Measurements from ENCODE around the gene HTR2B. TPM values are rescaled to one million over a fixed set of nuclear protein-coding genes. Genes with fewer than 3 reads are reported as not detected.

The HTR2B gene
- not detected for total RNA-seq

- ChIA-PET POLR2A (interaction anchor here (0.9 kb wide), 1 partner anchor 65 kb away, joined by 3 read pairs; no protein-coding TSS in a partner anchor), CTCF (interaction anchor here (0.9 to 2.2 kb wide), 6 partner anchors 10 to 358 kb away, joined by 3 to 9 read pairs (median 3); no protein-coding TSS in a partner anchor)
- Mint-ChIP-seq H3K4me1 (ENCODE audit: low read depth) (peaks cover 17% of the 10 kb centered on the region), H3K36me3 (ENCODE audit: low read depth) (peaks cover 2% of the 10 kb centered on the region), H3K4me3 (no peak within 1 kb of the TSS), H3K27me3 (ENCODE audit: low read depth) (no peaks in the 10 kb centered on the region), H3K27ac (no peak within 1 kb of the TSS), H3K9me3 (ENCODE audit: insufficient read depth) (no peaks in the 10 kb centered on the region)
- ATAC-seq: peak; percentile 67
- no peak for DNase-seq
These were observed at the start of gene HTR2B for GRCh38 chr2:231124838-231125568. TSS of gene HTR2B (minus strand) at chr2:231125042. CDS start at chr2:231123764, 1,278 bp downstream.

- no peaks in the 10 kb centered on the region for H3K27me3 Mint-ChIP-seq (ENCODE audit: low read depth)
- no peak for ATAC-seq
- peaks cover 34% of the 10 kb centered on the region for H3K36me3 Mint-ChIP-seq (ENCODE audit: low read depth)
- H3K4me3 Mint-ChIP-seq: no peak overlapping the region
- no peak overlapping the region for H3K27ac Mint-ChIP-seq
- no peak for DNase-seq
- no peaks in the 10 kb centered on the region for H3K9me3 Mint-ChIP-seq (ENCODE audit: insufficient read depth)
- CTCF ChIA-PET: interaction anchor here (1.1 kb wide), 1 partner anchor 71 kb away, joined by 4 read pairs; no protein-coding TSS in a partner anchor
- POLR2A ChIA-PET: no interaction called here
- H3K4me1 Mint-ChIP-seq (ENCODE audit: low read depth): peaks cover 2% of the 10 kb centered on the region
These were observed 49.4 kb upstream of the HTR2B start for GRCh38 chr2:231174211-231174651.

GRCh38 chr2:231172025-231172424, 47.2 kb upstream of the HTR2B start:
- no peaks in the 10 kb centered on the region for H3K27me3 Mint-ChIP-seq (ENCODE audit: low read depth)
- no peak for ATAC-seq
- H3K9me3 Mint-ChIP-seq (ENCODE audit: insufficient read depth): no peaks in the 10 kb centered on the region
- peaks cover 2% of the 10 kb centered on the region for H3K4me1 Mint-ChIP-seq (ENCODE audit: low read depth)
- peaks cover 46% of the 10 kb centered on the region for H3K36me3 Mint-ChIP-seq (ENCODE audit: low read depth)
- H3K4me3 Mint-ChIP-seq: no peak overlapping the region
- no peak overlapping the region for H3K27ac Mint-ChIP-seq
- DNase-seq: no peak
- ChIA-PET POLR2A (no interaction called here), CTCF (no interaction called here)

GRCh38 chr2:231170055-231170454, 45.2 kb upstream of the HTR2B start:
- CTCF ChIA-PET: no interaction called here
- POLR2A ChIA-PET: no interaction called here
- Mint-ChIP-seq H3K36me3 (ENCODE audit: low read depth) (peaks cover 51% of the 10 kb centered on the region), H3K4me1 (ENCODE audit: low read depth) (peaks cover 2% of the 10 kb centered on the region), H3K27me3 (ENCODE audit: low read depth) (no peaks in the 10 kb centered on the region), H3K4me3 (no peak overlapping the region), H3K27ac (no peak overlapping the region), H3K9me3 (ENCODE audit: insufficient read depth) (no peaks in the 10 kb centered on the region)
- DNase-seq: no peak
- ATAC-seq: no peak

GRCh38 chr2:231169488-231169887, 44.6 kb upstream of the HTR2B start:
- Mint-ChIP-seq H3K9me3 (ENCODE audit: insufficient read depth) (no peaks in the 10 kb centered on the region), H3K4me3 (no peak overlapping the region), H3K27ac (no peak overlapping the region), H3K27me3 (ENCODE audit: low read depth) (no peaks in the 10 kb centered on the region), H3K36me3 (ENCODE audit: low read depth) (peaks cover 50% of the 10 kb centered on the region), H3K4me1 (ENCODE audit: low read depth) (peaks cover 2% of the 10 kb centered on the region)
- DNase-seq (no peak), ATAC-seq (no peak)
- CTCF ChIA-PET: no interaction called here
- POLR2A ChIA-PET: no interaction called here

- no peak for DNase-seq
- no peak for ATAC-seq
- H3K9me3 Mint-ChIP-seq (ENCODE audit: insufficient read depth): no peaks in the 10 kb centered on the region
- H3K36me3 Mint-ChIP-seq (ENCODE audit: low read depth): peaks cover 48% of the 10 kb centered on the region
- ChIA-PET POLR2A (no interaction called here), CTCF (interaction anchor here (0.9 to 1.3 kb wide), 2 partner anchors 10 to 30 kb away, joined by 3 to 5 read pairs; partner anchors contain the start of gene ARMC9)
- H3K4me1 Mint-ChIP-seq (ENCODE audit: low read depth): peaks cover 2% of the 10 kb centered on the region
- no peak overlapping the region for H3K27ac Mint-ChIP-seq
- no peaks in the 10 kb centered on the region for H3K27me3 Mint-ChIP-seq (ENCODE audit: low read depth)
- no peak overlapping the region for H3K4me3 Mint-ChIP-seq
These were observed 43.8 kb upstream of the HTR2B start for GRCh38 chr2:231168460-231169139.

- Mint-ChIP-seq H3K27me3 (ENCODE audit: low read depth) (no peaks in the 10 kb centered on the region), H3K27ac (peak overlapping the region; percentile 16), H3K36me3 (ENCODE audit: low read depth) (peaks cover 53% of the 10 kb centered on the region), H3K4me3 (no peak overlapping the region), H3K9me3 (ENCODE audit: insufficient read depth) (no peaks in the 10 kb centered on the region), H3K4me1 (ENCODE audit: low read depth) (peaks cover 2% of the 10 kb centered on the region)
- no peak for DNase-seq
- ChIA-PET POLR2A (no interaction called here), CTCF (interaction anchor here (0.9 to 1.4 kb wide), 3 partner anchors 9 to 31 kb away, joined by 3 to 5 read pairs (median 3); partner anchors contain the start of gene ARMC9)
- ATAC-seq: no peak
These were observed 43.1 kb upstream of the HTR2B start for GRCh38 chr2:231167745-231168459.

GRCh38 chr2:231163414-231164095, 38.7 kb upstream of the HTR2B start:
- H3K27ac Mint-ChIP-seq: no peak overlapping the region
- ATAC-seq (no peak), DNase-seq (no peak)
- H3K27me3 Mint-ChIP-seq (ENCODE audit: low read depth): no peaks in the 10 kb centered on the region
- peaks cover 50% of the 10 kb centered on the region for H3K36me3 Mint-ChIP-seq (ENCODE audit: low read depth)
- no peak overlapping the region for H3K4me3 Mint-ChIP-seq
- H3K4me1 Mint-ChIP-seq (ENCODE audit: low read depth): peaks cover 17% of the 10 kb centered on the region
- CTCF ChIA-PET: no interaction called here
- POLR2A ChIA-PET: no interaction called here
- H3K9me3 Mint-ChIP-seq (ENCODE audit: insufficient read depth): no peaks in the 10 kb centered on the region

- Mint-ChIP-seq H3K36me3 (ENCODE audit: low read depth) (peaks cover 50% of the 10 kb centered on the region), H3K9me3 (ENCODE audit: insufficient read depth) (no peaks in the 10 kb centered on the region), H3K4me3 (no peak overlapping the region), H3K27ac (no peak overlapping the region), H3K4me1 (ENCODE audit: low read depth) (peaks cover 15% of the 10 kb centered on the region), H3K27me3 (ENCODE audit: low read depth) (no peaks in the 10 kb centered on the region)
- no peak for DNase-seq
- CTCF ChIA-PET: interaction anchor here (1.6 kb wide), 1 partner anchor 17 kb away, joined by 4 read pairs; no protein-coding TSS in a partner anchor
- POLR2A ChIA-PET: no interaction called here
- ATAC-seq: no peak
These were observed 38.2 kb upstream of the HTR2B start for GRCh38 chr2:231163011-231163410.

- POLR2A ChIA-PET: no interaction called here
- no peaks in the 10 kb centered on the region for H3K9me3 Mint-ChIP-seq (ENCODE audit: insufficient read depth)
- peaks cover 39% of the 10 kb centered on the region for H3K36me3 Mint-ChIP-seq (ENCODE audit: low read depth)
- H3K27me3 Mint-ChIP-seq (ENCODE audit: low read depth): no peaks in the 10 kb centered on the region
- H3K27ac Mint-ChIP-seq: no peak overlapping the region
- ATAC-seq: no peak
- no peak for DNase-seq
- H3K4me3 Mint-ChIP-seq: no peak overlapping the region
- CTCF ChIA-PET: interaction anchor here (1.0 to 1.6 kb wide), 3 partner anchors 11 to 244 kb away, joined by 3 to 4 read pairs (median 3); no protein-coding TSS in a partner anchor
- H3K4me1 Mint-ChIP-seq (ENCODE audit: low read depth): peaks cover 15% of the 10 kb centered on the region
These were observed 37.1 kb upstream of the HTR2B start for GRCh38 chr2:231161877-231162329.

GRCh38 chr2:231161252-231161839, 36.5 kb upstream of the HTR2B start:
- peak; percentile 68 for ATAC-seq
- Mint-ChIP-seq H3K36me3 (ENCODE audit: low read depth) (peaks cover 35% of the 10 kb centered on the region), H3K4me1 (ENCODE audit: low read depth) (peaks cover 15% of the 10 kb centered on the region), H3K27me3 (ENCODE audit: low read depth) (no peaks in the 10 kb centered on the region), H3K9me3 (ENCODE audit: insufficient read depth) (no peaks in the 10 kb centered on the region), H3K4me3 (no peak overlapping the region), H3K27ac (peak overlapping the region; percentile 22)
- ChIA-PET POLR2A (no interaction called here), CTCF (interaction anchor here (1.3 to 1.6 kb wide), 2 partner anchors 10 to 19 kb away, joined by 3 to 4 read pairs; no protein-coding TSS in a partner anchor)
- DNase-seq: no peak

Measured in activated CD8-positive, alpha-beta T cell treated with anti-CD3 and anti-CD28 coated beads, Interleukin-2, amount 10 ng/mL, durations not matched to agents 7 days and 5 days (primary cell).